TTC549 (cell line): ENCODE results near the gene KRT77.
"Not testable (repeated sequence)": the region's sequence is repeated elsewhere in the genome, so short reads cannot be mapped to it uniquely, and the experiment has no call there.

Experiments used
- FAIRE-seq: peaks from 2 replicates; lab custom pipeline; 2012; peaks lifted over from hg19 to GRCh38; lab: Jason Lieb, UNC

Gene KRT77

DNA sequence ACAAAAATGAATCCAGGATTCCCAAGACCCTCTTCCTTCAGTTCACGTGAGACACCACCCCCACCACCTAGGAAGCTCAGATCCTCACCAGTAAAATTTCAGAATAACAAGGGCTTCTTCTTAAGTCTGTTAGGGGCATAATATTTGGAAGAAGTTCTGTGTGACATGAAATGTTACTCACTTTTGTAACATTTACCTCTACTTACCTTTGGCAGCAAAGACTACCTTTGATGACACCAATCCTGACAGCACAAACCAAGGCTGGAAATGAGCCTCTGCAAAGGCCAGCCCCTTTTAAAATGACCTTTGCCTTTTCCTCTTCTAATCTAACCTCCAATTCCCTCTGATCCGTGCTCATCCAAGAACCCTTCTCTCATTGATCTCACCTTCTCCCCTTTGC lies 19.4 kb upstream of the KRT77 start:
- FAIRE-seq = no peak

DNA sequence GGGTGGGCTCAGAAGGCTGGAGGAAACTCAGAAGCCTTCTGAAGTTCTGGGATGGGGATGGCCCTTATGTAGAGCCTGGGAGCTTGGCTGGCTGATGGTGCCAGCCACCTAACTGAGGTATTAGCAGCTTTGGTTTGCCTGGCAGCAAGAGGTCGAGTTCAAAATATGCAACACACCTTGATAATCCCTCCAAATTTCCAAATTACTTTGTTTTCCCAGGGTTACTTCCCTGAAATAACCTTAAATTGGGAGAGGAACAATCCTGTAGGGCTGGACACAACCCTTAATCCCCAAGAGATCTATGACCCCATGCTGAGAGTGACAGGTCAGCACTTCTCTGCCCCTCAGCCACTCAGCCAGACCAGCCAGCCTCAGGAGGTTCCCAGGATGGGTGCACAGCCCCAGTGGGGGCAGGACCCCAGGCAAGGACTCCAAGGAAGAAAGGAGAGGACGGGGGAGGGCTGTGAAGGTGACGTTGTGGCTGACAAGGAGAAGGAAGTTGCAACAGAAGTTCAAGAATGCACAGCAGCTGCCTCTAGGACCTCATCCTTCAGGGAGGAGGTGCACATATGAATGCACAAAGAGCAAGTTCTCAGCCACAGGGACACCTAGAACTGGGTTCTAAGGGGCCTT lies 18.6 kb upstream of the KRT77 start:
- FAIRE-seq = no peak

DNA sequence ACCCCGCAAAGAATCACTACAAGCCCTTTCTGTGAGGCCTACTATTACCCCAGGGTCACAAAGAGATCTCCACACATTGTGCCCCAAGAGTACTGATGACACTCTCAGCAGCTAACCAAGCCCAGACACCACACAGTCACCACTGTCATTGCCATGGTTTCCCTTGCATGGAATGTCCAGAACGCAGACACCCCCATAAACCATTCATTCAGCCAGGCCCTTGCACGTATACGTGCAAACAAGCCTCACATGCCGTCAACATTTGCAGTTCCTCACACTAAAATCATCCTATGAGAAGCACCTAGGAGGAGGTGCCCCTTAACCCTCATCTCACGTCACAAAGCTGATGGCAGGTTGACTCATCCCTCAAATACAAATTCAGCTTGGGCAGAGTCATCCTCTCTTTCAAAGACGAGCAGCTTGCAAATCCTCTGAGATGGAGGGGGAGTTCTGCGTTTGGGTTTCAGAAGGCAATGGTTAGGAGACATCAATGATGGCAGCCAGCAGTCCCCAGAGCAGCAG lies 17.1 kb upstream of the KRT77 start:
- no peak for FAIRE-seq

DNA sequence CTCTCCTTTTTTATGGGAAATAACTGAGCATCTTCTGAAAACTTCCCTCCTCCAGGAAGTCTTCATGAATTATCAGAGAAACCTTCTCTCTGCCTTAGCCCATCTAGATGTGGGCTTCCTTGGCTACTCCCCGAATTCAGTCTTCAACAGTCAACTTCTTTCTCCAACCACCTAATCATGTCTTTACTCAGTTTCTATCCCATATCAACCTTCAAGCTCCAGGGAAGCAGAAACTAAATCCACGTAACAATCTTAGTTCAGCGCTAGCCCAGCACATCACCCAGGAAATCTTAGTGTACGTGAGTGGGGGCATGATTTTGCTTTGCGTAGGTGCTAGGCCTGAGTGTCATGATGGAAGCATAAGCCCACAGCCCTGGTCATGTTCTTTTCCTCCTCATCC lies 12.7 kb upstream of the KRT77 start:
- FAIRE-seq = no peak

DNA sequence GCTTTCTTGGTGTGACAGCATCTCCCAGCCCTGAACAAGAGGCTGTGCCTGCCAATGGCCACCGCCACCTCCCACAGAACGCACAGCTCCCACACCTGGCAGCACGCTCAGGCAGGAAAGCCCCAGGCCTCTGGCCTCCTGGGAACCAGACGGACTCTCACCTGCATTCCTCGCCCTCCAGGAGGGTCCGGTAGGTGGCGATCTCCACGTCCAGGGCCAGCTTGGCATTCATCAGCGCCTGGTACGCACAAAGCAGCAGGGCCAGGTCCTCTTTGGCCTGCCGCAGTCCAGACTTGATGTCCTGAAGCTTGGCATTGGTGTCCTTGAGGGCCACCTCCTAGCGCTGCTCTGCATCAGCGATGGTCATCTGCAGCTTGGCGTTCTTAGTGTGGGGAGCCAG lies 12.1 kb upstream of the KRT77 start:
- no peak for FAIRE-seq

DNA sequence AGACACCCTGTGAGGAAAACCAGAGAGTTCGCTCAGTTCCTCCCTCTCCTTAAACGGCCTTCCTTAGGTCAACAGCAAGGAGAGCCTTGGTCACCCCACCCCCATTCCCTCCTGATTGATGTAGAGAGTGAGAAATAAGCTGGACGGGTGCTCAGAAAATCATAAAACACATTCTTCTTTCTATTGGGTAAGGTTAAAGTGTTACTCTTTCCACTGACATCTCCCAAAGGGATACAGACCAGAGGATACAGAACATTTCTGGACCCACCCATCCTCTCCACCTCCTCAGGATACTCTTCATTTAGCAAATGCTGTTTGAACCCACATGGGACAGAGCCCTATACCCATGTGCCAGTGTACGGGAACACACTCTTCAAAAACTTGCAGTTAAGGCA lies 11.6 kb upstream of the KRT77 start:
- FAIRE-seq = no peak

DNA sequence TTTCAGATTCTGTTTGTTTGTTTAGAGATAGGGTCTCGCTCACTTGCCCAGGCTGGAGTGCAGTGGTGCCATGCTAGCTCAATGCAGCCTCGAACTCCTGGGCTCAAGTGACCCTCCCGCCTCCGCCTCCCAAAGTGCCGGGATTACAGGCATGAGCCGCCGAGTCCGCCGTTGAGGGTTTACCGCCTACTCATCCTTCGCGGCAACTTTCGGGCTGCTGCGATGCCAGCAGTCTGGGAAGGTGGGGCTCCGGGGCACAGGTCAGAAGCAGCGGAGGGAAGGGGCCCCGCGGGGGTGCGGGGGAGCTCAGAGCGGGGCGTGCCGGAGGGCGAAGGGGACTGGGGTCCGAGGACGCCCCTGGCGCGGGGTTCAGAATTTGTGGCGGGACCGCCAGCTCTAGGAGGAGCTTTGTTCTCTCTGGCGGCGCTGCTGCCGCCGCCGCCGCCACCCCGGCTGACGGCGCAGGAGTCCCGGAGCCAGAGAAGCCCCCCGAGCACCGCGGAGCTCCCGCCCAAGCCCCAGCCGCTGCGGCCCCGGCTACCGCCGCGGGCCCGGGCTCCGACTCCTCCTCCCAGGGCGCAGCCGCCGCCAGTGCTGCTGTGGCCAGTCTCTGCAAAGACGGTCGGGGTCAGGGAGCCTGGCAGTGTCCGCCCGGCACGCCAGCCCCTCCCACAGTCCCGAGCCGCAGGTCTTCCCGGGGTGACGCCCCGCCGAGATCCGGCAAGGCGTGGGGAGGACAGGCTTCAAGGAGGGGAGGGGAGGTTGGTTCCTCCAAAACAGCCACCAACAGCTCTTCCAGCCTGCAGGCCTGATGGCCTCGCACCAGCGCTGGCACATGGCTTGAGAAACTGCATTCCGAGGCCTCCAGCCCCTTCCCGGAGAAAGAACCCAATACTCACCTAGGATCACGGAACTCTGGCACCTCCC lies 10.9 kb upstream of the KRT77 start:
- FAIRE-seq = no peak

DNA sequence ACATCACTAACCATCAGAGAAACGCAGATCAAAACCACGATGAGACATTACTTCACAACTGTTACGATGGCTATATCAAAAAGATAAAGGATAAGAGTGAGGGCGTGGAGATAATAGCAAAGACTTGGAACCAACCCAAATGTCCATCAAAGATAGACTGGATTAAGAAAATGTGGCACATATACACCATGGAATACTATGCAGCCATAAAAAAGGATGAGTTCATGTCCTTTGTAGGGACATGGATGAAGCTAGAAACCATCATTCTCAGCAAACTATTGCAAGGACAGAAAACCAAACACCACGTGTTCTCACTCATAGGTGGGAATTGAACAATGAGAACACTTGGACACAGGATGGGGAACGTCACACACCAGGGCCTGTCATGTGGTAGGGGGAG lies 8.8 kb upstream of the KRT77 start:
- FAIRE-seq = not testable (repeated sequence)

DNA sequence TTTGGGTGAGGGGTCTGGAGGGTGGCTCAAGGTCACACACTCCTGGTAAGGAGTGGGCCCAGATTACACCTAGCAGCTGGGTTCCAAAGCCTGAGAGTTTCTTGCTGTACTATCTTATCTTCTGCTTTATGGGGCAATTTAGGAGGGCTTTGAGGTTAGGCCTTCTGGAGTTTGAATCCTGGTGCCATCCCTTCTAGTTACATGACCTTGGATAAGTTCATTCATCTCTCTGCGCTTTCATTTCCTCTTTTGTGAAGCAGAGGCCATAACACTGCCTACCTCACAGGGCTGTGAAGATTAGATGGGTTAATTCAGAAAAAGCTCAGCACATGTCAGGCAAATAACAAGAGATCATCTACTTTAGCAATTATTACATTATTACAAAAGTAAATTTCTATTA lies 7.4 kb upstream of the KRT77 start:
- FAIRE-seq = no peak

DNA sequence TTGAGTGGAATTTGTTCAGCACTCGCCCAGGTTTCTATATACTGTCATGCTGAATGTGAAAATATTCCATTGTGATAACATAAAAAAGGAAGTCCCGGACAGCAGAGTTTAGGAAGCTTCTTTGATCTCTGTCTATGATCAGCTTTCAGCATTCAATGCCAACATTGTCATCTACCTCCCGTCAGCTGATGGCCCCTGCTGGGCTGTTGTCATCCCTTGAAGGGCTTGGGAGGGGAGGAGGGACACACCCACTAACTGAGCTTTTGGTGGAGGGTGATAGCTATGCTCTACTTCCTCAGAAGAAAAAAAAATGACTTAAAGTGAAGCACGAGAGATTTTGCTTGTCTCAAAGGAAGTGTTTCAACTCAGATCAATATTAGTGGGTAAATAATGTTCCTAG lies 4.7 kb upstream of the KRT77 start:
- no peak for FAIRE-seq

DNA sequence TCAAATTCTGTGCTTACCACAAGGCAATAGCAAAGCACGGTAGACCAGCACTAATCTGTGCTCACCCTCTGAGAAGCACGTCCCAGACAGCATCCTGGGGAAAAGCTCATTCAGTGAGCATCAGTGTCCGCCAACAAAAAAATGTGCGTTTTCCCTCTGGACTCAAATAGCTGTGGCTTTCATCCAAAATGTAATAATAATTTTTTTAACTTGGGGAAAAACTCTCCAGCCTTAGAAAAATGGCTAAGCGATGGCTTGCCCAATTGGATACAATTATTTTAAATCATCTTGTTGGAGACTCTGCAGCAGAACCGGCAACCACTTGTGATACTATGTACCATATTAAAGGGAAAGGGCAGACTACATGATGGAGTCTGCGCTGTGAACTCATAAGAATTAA lies 1.1 kb upstream of the KRT77 start:
- no peak for FAIRE-seq

DNA sequence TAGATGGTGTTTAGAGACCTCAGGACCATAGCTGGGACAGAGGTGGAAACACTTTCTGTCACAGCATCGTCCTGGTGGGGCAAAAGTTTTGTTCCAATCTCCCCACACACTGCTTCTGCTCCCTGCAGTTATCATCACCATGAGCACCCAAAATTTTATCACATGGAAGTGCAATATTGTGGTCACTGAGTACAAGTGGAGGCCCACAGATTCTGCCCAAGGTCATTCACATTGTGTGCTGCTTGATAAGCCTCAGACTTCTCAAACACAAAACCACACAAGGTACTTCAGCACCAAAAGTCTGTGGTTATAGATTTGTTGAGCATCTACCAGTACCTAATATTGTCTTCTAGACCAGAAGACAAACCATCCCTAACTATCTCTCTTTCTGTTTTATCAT lies 554 bp upstream of the KRT77 start:
- no peak for FAIRE-seq

DNA sequence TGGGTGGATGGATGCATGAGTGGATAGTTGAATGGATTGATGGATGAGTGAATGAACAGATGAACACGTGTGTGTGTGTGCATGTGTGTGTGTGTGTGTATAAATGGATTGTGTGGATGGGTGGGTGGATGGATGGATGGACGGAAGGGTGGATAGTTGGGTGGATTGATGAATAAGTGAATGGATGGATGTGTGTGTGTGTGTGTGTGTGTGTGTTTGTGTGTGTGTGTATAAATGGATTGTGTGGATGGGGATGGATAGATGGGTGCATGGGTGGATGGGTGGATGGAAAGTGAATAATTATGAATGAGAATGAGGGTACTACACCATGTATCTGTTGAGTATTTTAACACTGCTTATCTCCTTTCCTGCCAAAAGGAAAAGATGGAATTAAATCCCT lies 986 bp downstream of the KRT77 start:
- no peak for FAIRE-seq

DNA sequence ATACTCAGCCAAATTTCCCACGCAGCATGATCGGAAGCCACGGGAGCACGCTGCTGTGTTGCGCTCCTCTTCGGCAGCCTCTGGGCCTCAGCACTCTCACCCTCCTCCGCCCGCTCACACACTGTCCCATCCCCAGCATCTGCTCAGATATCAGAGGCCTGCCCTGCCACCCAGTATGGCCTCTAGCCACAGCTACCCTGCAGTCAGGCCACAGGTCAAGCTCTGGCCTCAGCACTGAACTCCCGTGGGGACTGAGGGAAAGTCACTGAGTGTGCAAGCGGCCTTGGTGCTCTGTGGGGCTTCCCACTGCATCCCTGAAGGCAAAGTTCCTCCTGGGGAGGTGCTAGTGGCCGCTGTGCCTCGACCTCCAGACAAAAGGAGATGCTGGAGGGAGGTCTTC lies 2.0 kb downstream of the KRT77 start:
- FAIRE-seq = no peak

DNA sequence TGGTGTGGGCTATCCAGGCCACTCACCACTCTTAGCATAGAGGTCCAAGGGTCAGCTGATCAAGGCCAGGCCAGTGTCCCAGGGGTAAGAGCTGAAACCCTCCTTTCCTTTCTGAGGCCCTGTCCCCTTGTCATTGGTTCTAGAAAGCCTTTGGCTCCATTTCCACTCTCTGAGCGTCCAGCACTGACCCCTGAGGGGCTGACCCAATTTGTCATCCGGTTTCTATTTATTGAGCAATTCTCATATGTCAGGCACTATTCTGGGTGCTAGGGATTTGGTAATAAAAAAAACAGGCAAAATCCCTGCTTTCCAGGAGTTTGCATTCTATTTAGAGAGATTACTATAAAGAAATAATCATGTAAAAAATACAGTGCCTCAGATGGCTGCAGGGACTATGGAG lies 3.4 kb downstream of the KRT77 start:
- FAIRE-seq = no peak

DNA sequence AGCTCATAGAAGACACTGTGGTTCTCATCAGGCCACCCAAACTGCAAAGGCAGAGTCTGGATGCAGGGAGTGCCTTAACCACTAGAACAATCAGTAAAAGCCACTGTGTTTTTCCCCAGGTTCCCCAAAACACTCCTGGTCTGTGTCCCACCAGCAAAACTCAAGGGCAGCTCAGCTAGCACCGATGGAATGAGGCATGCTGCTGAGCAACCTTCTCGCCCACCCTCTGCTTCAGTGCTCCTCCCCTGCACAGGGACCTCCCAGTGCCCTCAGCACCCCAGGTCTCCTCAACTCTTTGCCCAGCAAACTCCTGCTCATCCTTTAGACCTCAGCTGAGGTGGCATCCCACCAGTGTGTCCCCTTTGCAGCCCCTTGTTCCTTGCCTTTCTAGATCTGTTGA lies 4.0 kb downstream of the KRT77 start:
- no peak for FAIRE-seq

DNA sequence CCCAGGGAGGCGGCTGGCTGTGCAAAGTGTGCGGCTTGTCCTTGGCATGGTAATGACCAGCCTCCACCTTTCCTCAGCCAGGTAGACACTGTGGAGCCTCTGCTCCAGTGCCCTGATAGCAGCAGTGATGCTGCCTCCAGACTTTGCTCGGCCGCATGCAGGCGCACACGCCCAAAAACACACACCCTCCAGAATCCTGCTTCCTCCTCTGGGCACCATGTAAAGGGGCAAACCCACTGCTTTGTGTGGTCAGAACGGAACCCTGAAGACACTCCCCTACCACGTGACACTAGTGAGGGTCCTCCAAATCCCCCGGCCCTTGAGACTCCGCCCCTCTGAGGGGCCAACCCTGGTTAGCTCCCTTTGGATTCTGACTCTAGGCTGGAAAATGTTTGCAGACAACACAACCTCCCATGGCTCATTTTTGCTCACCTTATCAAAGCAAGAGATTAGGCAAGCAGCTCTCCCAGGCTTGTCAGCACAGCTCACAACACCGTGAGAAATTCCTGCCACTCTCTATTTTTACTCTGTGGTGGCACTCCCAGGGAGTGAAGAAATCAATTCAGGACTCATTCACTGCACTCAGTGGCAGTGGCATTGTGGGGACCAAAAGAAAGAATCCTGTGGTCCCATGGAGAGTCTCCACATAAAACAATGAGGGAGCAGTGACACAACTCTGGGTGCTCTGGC lies 4.5 kb downstream of the KRT77 start:
- no peak for FAIRE-seq

DNA sequence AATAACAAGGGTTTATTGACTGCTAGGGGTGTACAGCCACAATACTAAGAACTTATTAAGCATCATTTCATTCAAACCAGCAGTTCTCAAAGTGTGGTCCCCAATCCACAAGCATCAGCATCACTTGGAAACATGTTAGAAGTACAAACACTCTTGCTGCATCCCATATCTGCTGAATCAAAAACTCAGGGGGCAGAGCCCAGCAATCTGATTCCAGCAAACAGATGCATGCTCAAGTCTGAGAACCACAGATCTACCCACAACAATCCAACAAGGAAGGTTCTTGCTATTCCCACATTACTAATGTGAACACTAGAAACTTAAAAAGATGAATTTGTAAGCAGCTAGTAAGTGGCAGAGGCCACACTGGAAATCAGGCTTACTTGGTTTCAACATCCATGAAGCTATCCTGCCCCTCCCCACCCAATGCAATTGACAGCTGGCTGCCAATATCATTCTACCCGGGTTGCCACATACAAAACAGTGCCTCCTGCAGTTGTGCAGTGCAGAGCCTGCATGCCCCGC lies 6.2 kb downstream of the KRT77 start:
- FAIRE-seq = no peak

DNA sequence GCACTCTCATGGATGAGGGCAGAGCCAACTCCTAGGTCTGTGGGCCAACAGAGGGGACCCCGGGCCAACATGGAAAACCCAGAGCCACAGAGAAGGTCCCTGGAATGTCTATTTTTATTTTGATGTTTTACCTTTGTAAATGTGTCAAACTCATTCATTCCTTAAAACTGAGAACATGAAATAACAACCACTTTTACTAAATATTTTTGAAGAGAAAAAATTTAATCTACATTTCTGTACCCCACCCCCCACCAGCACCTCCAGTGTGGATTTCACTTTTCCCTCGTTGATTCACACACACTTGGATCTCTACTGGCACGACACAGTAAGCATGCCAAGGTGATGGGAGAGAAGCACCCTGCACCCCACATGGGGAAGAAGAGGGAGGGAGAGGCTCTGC lies 6.7 kb downstream of the KRT77 start:
- no peak for FAIRE-seq

DNA sequence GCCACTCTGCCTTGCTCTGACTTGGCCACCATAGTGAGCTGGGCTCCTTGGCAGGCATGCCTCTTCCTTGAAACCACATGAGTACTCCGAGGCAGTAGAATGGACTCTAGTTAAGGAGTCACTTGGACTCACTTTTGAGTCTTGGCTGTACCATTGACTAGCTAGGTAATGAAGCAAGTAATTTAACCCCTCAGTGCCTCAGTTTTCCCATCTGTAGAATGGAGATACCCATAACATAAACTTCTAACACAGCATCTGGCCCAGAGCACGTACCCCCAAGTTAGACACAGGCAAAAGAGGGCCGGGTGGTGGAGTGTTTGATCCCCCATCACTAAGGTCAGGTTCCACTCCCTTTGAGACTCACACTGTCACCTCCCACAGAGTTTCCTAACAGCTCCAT lies 8.3 kb downstream of the KRT77 start:
- no peak for FAIRE-seq

DNA sequence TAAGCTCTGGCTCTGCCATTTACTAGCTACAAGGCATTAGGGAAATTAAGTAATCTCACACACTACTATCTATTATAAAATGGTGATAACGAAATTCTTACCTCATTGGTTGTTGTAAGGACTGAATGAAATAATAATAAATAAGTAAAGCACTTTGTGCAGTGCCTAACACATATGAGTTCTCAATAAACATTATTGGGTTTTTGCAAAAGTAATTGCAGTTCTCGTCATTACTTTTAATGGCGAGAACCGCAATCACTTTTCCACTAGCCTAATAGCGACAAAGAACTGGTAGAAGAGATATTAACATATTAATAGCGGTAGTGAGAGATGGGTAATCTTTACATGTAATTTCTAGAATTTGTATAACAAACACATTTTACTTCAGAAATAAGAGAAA lies 9.2 kb downstream of the KRT77 start:
- no peak for FAIRE-seq

DNA sequence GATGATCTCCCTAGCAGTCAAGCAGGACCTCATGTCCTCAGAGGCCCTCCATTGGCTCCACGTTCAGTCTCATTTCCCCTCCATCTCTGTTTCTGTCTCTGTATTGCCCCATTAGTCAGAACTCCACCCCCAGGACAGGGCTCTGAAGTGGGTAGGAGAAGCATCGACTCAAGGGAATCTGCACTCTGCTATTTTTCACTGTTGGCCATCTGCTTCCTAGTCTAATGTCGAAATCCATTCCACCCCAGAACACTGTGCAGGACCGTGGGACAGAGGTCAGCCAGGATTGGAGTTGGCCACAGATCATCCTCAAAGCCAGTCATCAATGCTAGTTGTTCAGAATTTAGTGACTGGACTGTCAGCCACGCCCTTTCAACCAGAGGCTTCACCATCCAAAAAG lies 10.1 kb downstream of the KRT77 start:
- FAIRE-seq = no peak

DNA sequence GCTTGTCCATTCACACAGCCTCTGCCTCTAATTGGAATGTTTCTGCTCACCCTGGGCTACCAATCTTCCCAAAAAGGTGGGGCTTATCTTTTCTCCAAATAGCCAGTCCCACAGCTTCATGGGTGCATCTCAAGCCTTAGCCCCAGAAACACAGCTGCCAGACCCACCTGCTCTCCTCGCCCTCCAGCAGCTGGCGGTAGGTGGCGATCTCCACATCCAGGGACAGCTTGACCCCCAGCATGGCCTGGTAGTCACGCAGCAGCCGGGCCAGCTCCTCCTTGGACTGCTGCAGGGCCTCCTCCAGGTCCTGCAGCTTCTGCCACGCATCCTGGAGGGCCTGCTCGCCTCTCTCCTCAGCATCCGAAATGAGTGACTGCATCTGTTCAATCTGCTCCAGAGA lies 11.1 kb downstream of the KRT77 start:
- FAIRE-seq = no peak
